HG02943 (cell line): ENCODE data around the gene TTC12.
"Not testable (repeated sequence)": the region's sequence is repeated elsewhere in the genome, so short reads cannot be mapped to it uniquely, and the experiment has no call there.

ENCODE experiments used
- ATAC-seq: cut with Tn5 transposase; IDR thresholded peaks from one replicate; pipeline ENCODE4 v1.9.1; 2021; ENCODE audit warnings: mild to moderate bottlenecking, low read depth, moderate library complexity; ENCODE audit not compliant: unreplicated experiment

Gene TTC12

DNA sequence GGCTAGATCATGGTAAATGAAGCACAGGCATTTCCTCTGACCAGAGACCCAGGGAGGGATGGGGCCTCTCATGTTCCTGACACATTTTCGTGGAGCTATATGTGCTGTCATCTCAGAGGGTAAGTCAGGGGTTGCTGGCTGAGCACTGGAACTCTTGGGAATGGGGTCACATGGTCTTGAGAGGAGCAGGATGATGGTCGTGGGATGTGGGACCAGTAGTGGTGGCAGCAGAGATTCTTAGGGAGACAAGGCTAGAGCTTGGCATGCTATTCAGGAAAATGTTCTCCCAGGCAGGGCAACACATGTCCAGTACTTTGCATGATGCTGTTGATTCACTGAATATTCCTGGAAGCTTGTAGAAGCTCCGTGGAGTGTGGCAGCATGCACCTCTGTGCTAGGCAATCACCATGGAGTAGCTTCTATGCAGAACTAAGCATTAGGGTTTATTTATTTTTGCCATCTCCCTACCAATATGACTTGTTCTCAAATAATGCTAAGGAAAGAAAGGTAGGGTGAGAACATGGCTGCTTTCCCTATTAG is 31.4 kb upstream of the TTC12 start:
- ATAC-seq = no peak

- ATAC-seq = no peak
Measured at GRCh38 chr11:113283881-113284280, 30.5 kb upstream of the TTC12 start.

- no peak for ATAC-seq
Measured at GRCh38 chr11:113286009-113286408, 28.4 kb upstream of the TTC12 start.

DNA sequence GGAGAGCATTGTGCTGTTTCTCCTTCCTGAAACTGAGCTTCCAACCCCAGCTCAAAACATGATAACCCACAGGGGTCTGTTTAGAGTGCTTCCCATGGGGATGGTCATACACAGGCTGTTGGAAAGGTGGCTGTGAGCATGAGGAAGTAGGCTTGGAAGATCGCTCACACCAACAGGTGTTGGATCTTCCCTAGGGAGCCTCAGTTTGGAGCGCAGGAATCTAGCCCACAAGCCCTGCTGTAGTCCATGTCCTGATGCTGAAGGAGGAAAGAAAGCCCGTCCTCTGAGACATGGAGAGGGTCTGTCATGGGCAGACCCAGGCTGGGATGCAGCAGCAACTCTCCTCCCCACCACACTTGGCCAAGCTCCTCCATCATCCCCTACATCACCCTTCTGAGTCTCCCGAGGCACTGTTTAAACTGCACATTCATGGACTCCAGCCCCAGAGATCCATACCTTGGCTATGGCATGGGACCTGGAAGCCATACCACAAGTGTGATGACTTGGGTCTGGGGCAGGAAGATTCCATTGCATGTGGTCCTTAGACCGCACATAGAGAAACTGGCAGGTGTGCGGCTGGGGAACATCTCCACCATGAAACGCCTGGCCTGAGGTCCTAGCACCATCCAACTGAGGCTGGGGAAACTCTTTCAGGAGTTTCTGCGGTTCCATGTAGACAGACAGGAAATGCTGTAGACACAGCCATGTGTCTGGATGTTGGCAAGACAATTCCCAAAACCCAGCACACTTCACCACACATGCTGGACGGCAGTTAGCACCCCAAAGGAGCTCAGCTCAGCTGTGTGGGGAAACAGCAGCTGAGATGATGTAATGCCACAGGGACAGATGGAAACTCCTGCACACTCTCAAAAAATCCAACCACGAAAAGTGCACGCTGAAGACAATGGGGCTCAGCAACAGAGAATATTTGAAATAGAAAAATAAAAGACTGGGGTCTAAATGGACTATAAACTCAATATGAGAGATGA is 27.6 kb upstream of the TTC12 start:
- ATAC-seq = no peak

- no peak for ATAC-seq
Measured at GRCh38 chr11:113287801-113288200, 26.6 kb upstream of the TTC12 start.

GRCh38 chr11:113288286-113288863 is 26.0 kb upstream of the TTC12 start:
- ATAC-seq = no peak

- ATAC-seq = peak; percentile 77
Measured at GRCh38 chr11:113289431-113290187, 24.8 kb upstream of the TTC12 start.

- no peak for ATAC-seq
Measured at GRCh38 chr11:113293936-113294335, 20.4 kb upstream of the TTC12 start.

DNA sequence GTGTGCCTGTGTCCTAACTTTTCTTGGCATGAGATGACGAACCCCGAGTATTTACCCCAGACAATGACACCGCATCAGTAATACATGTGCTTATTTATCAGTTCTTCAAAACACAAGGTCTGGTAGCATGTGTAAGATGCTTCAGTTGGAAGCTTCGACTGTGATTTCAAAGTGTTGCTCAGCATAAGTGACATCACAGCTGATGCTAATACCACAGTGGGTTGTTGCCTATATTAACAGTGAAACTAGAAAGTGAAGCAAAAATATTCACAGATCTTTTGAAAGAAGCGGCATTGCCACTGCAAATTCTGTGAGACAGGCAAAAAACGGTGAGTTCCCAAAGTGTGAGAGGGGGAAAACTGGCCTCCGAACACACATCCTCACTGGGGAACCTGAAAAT is 18.4 kb upstream of the TTC12 start:
- ATAC-seq = no peak

DNA sequence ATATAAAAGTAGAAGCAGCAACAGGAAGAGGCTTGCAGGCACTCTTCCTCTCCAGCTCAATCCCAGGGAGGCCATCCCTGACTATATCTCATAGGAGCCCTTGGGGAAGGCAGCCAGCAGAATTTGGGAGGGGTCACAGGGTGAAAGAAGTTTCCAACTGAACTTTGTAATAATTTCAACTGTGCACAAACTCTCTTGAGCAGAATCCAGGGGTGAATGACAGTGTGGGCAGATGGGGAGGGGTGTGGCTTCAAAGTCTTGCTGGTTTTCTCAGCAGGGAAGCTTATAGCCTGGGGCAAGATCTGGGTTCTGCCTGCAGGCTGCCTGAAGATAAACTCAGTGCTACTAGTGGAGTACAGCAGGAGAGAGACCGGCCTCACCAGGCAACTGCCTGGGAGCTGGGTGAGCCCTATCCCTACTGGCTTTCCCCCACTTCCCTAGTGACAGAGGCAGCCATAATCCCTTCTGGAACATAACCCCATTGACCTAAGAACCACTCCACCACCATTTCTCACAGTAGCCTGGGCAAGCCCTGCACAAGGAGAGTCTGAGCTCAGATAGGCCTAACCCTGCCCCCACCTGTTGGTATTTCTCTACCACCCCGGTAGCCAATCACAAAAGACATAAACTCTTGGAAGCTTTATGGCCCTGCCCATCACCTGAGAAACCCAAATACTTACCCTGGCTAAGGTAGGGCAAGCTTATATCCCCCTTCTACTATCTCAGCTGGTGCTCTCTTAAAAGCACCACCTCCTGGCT is 17.8 kb upstream of the TTC12 start:
- ATAC-seq = no peak

DNA sequence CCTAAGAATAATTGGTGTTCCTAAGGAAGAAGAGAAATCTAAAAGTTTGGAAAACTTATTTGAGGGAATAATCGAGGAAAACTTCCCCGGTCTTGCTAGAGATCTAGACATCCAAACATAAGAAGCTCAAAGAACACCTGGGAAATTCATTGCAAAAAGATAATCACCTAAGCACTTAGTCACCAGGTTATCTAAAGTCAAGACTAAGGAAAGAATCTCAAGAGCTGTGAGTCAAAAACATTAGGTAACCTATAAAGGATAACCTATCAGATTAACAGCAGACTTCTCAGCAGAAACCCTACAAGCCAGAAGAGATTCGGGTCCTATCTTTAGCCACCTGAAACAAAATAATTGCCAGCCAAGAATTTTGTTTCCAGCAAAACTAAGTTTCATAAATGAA is 15.9 kb upstream of the TTC12 start:
- ATAC-seq = not testable (repeated sequence)

DNA sequence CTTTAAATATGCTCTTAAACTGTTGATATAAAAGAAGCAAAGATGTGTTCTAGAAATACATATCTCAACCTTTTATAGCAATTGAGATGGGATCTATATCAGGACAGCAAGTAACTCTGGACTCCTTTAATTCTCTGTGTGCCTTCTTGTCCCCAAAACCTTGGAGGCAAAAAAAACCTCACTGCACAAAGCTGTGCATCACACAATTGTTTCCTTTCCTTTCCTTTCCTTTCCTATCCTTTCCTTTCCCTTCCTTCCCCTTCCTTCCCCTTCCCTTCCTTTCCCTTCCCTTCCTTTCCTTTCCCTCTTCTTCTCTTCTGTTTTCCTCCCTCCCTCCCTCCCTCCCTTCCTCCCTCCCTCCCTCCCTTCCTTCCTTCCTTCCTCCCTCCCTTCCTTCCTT is 9.5 kb upstream of the TTC12 start:
- no peak for ATAC-seq

- ATAC-seq = peak; percentile 73
Measured at GRCh38 chr11:113305440-113306336, 8.7 kb upstream of the TTC12 start.

- ATAC-seq = no peak
Measured at GRCh38 chr11:113308601-113309000, 5.8 kb upstream of the TTC12 start.

DNA sequence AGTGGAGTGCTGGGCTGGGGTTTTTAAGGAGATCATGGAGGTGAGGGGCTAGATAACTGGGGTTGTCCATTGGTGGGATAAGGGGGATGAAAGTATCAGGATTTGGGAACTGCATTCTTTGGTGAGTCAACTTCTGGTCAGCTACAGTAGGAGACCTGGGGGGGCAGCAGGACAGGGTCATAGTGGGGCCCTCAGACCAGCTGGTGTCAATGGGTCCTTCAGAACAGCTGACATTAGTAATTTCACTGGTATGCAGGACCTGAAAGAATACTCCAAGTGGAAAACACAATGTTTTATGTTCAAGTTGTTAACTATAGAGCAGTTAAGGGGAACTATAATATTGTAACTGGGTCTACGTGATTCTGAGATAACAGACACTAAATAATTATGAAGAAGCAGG is 2.8 kb upstream of the TTC12 start:
- ATAC-seq = no peak

DNA sequence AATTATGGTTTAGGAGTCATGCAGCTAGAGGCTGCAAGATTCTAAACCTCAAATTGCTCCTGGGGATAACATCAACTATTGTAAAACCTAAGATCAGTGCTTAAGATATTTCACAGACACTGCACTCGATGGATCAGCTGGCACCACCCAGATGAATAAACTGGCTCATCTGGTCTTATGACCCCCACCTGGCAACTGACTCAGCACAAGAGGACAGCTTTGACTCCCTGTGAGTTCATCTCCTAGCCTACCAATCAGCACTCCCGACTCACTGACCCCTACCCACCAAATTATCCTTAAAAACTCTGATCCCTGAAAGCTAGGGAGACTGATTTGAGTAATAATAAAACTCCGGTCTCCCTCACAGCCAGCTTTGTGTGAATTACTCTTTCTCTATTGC is 782 bp upstream of the TTC12 start:
- ATAC-seq = no peak

DNA sequence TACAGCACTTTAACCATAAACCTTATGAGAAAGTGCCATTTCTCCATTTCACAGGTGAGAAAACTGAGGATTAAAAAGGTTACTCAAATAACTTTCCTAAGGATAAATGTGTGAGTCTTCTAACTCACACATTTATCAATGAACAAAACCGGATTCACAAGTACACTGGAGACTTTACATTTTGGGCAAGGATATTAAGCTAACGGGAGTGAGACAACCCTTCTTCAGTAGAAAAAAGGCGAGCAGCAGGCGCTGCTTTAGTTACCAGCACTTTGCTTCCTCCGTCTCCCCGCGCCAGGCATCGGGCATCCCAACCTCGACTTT is 356 bp upstream of the TTC12 start:
- ATAC-seq = no peak

DNA sequence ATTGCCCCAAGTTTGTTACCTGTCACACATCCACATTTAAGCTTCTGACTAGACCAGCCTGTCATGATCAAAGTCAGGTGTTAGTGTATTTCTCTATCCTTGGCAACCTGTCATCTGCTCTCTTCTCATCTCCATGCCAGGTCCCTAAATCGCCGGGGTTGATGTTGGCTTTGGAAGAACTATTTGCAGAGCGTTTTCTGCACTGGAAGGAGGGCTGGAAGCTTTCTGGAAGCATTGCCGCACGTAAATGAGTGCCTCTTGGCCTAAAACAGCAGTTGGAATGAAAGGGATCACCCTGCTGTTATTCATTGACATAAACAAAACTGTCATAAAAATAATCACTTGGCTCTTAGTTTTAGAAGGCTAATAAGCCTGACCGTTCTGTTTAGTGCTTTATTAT is 1.4 kb downstream of the TTC12 start:
- no peak for ATAC-seq

- ATAC-seq = no peak
Measured at GRCh38 chr11:113316256-113316655, 1.9 kb downstream of the TTC12 start.
